Tibial artery (tissue), 4 donors: ENCODE measurements around the gene LMOD2.

Source experiments
- DNase-seq, 2 donors: peaks; one replicate each; pipeline ENCODE4 v3.0.0-alpha.2; 2019
- H3K27ac ChIP-seq, 2 donors: fragments of 200-600 bp; sonication (generic) in 1 of 2; 1 replicate in 1 of 2; 2 replicates in 1 of 2; pipeline ENCODE4 v1.5.1; 2018 to 2019; ENCODE audit warnings: mild to moderate bottlenecking in 1 of 2
- H3K27me3 ChIP-seq, 2 donors: fragments of 200-600 bp; sonication (generic) in 1 of 2; one replicate each; pipeline versions ENCODE4 v1.5.1 to v1.6.0; 2016 to 2019
- H3K36me3 ChIP-seq, 3 donors: fragments of 200-600 bp; sonication (generic) in 2 of 3; one replicate each; pipeline ENCODE4 v1.5.1; 2016 to 2019; ENCODE audit warnings: mild to moderate bottlenecking in 2 of 3
- H3K4me1 ChIP-seq, 4 donors: fragments of 200-600 bp; sonication (generic) in 2 of 4; 1 replicate in 3 of 4; 2 replicates in 1 of 4; pipeline ENCODE4 v1.5.1; 2016 to 2019
- H3K4me3 ChIP-seq, 2 donors: fragments of 200-600 bp; sonication (generic) in 1 of 2; 1 replicate in 1 of 2; 2 replicates in 1 of 2; pipeline ENCODE4 v1.5.1; 2018 to 2019; ENCODE audit warnings: mild to moderate bottlenecking in 2 of 2
- H3K9me3 ChIP-seq, 3 donors: fragments of 200-600 bp; sonication (generic) in 1 of 3; one replicate each; pipeline ENCODE4 v1.5.1; 2016 to 2019
- CTCF ChIP-seq, 2 experiments: fragments of 200-600 bp in 1 of 2; fragments of 450-650 bp in 1 of 2; IDR thresholded peaks; one replicate each; pipeline ENCODE4 v1.5.1; 2017 to 2019; ENCODE audit warnings: antibody characterized with exemption in 2 of 2, mild to moderate bottlenecking in 1 of 2, moderate library complexity in 1 of 2
- intact Hi-C: fragments of 100-400 bp; cut with DNase I; formaldehyde crosslinking; loops from one replicate; pipeline ENCODE4 v1.15.0; 2023; ENCODE audit warnings: low total_unique reads

The LMOD2 gene

DNA sequence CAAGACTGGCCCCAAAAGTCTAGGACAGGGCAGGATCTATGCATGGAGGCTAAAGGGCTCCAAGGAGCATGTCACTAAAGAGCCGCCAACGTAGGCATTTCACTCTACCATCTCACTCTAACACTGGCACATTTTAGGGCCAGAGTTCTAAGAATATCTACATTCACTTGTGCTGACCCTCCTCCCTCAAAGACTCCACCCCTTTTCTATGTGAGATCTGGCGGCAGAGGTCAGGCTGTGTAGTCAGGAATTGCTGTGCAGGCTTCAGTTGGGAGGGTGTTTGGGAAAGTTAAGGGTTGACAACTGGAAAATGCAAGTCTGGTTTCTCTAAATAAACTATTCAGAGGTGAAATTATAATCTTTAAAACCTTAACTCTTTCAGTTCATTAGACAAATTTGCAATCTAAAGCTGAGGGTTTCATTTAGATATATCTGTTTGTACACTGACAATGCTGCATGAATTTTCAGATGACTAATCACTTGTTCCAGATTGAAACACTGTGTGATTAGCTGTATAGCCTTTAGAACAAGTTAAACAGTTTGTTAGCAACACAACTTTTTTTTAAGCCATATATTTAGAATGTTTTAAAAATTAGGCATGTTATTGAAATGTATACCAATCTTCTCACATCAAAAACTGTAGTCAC lies 18.2 kb downstream of the LMOD2 start:
- no peak overlapping the region for H3K27ac ChIP-seq
- no peaks in the 10 kb centered on the region for H3K27me3 ChIP-seq
- no peaks in the 10 kb centered on the region for H3K36me3 ChIP-seq
- H3K4me1 ChIP-seq: peaks cover 0 to 15% (median 0%) of the 10 kb centered on the region in 4 donors
- DNase-seq: no peak
- TF ChIP-seq CTCF (IDR thresholded peaks at IDR 0.05): no peak
- H3K9me3 ChIP-seq: no peaks in the 10 kb centered on the region
- no peak overlapping the region for H3K4me3 ChIP-seq
- intact Hi-C loops: no loop called here

- TF ChIP-seq CTCF (IDR thresholded peaks at IDR 0.05): no peak
- H3K36me3 ChIP-seq: peaks cover 0 to 3% (median 1%) of the 10 kb centered on the region in 3 donors
Observed at GRCh38 chr7:123674399-123675180, 18.9 kb downstream of the LMOD2 start.

GRCh38 chr7:123675181-123675473 lies 19.5 kb downstream of the LMOD2 start:
- intact Hi-C loops: no loop called here
- Histone ChIP-seq H3K9me3 (no peaks in the 10 kb centered on the region), H3K4me3 (no peak overlapping the region), H3K36me3 (peaks cover 0 to 7% (median 4%) of the 10 kb centered on the region in 3 donors), H3K27ac (no peak overlapping the region), H3K27me3 (no peaks in the 10 kb centered on the region), H3K4me1 (peaks cover 0 to 15% (median 0%) of the 10 kb centered on the region in 4 donors)
- no peak for TF ChIP-seq CTCF (IDR thresholded peaks at IDR 0.05)
- DNase-seq: no peak

More at GRCh38 chr7:123674399-123675180, 18.9 kb downstream of the LMOD2 start:
- Histone ChIP-seq H3K4me1 (peaks cover 0 to 15% (median 0%) of the 10 kb centered on the region in 4 donors), H3K27ac (no peak overlapping the region), H3K9me3 (no peaks in the 10 kb centered on the region), H3K27me3 (no peaks in the 10 kb centered on the region), H3K4me3 (no peak overlapping the region)
- intact Hi-C loops: no loop called here
- no peak for DNase-seq

DNA sequence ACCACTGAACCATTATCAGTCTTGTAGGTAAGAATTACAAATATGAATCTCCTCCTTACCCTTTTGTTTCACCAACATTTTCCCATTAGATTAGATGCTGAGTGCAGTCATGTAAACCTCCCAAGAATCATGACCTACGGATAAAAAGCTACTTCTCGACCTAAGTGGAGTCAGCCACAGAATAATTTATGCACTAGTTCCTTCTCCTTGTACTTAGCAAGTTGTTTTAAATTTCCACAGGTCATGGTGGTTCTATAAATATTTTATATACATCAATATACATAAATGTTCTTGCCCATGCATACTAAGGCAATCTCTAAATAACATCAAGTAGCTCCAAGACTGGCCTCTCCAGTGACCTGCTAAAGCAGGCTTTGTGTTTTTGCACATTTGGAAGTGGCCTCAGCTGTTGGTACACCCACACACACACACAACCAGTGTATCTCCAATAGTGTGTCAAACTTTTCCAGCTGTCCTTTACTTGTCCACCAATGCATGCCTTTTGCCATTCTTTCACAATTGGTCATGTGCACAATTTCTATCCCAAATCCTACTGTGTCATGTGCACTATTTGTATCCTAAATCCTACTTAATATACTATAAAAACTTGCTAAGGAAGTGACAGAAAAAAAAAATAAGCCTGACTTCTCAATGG lies 21.5 kb downstream of the LMOD2 start:
- Histone ChIP-seq H3K4me1 (peaks cover 0 to 15% (median 0%) of the 10 kb centered on the region in 4 donors), H3K9me3 (no peaks in the 10 kb centered on the region), H3K4me3 (no peak overlapping the region), H3K27me3 (no peaks in the 10 kb centered on the region), H3K27ac (no peak overlapping the region), H3K36me3 (peaks cover 4 to 13% (median 12%) of the 10 kb centered on the region in 3 donors)
- no peak for DNase-seq
- intact Hi-C loops: no loop called here
- no peak for TF ChIP-seq CTCF (IDR thresholded peaks at IDR 0.05)

DNA sequence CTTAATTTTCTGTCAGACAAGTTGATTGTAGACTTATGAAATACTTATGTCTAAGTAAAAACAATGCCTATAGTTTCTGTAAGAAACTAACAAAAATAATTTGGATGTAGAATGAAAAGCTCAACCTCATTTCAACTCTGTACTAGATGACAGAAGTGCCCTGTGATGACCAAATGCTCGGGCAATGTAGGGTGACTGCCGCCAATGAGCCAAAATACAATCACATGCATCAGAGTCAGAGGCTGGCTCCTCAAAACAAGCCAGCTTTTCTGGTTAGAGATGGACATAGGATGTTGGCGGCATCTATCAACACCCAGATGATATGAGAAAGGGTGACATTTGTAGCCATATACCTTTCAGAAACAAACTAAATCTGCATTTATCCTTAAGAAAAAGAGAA lies 23.9 kb downstream of the LMOD2 start:
- Histone ChIP-seq H3K27ac (no peak overlapping the region), H3K4me1 (peaks cover 0 to 9% (median 0%) of the 10 kb centered on the region in 4 donors), H3K9me3 (no peaks in the 10 kb centered on the region), H3K27me3 (no peaks in the 10 kb centered on the region), H3K36me3 (peaks cover 5 to 18% (median 16%) of the 10 kb centered on the region in 3 donors), H3K4me3 (no peak overlapping the region)
- no peak for TF ChIP-seq CTCF (IDR thresholded peaks at IDR 0.05)
- intact Hi-C loops: loop anchor here (5.0 kb wide), 1 partner anchor 188 kb away; no protein-coding TSS in a partner anchor
- no peak for DNase-seq
